GM12873 (cell line): Measurements from ENCODE around the gene PAK2.

Experiments used
- CTCF ChIP-seq: IDR thresholded peaks from 2 replicates; pipeline ENCODE4 v1.5.1; 2012; ENCODE audit warnings: low read depth, mild to moderate bottlenecking, moderate library complexity, low read length, control low read depth; ENCODE audit not compliant: insufficient read depth; ENCODE audit errors: missing control alignments

The PAK2 gene

GRCh38 chr3:196699749-196700148 lies 39.9 kb upstream of the PAK2 start:
- no peak for TF ChIP-seq CTCF

DNA sequence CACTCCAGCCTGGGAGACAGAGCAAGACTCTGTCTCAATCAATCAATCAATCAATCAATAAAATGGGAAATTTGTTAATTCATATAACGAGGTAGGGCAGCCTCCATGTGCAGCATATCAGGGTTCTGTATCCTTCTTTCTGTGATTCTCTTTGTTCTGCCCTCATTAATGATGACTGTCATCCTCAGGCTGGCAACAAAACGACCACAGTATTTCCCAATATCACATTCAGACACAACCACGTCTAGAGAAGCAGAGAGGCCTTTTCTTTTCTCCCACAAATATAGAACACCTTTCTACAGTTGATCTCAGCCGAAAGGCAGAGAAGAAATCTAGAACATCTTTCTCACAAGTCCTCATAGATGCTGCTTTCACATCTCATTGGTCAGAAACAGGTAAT lies 38.9 kb upstream of the PAK2 start:
- no peak for TF ChIP-seq CTCF

GRCh38 chr3:196706327-196706726 lies 33.3 kb upstream of the PAK2 start:
- no peak for TF ChIP-seq CTCF

GRCh38 chr3:196706731-196707130 lies 32.9 kb upstream of the PAK2 start:
- no peak for TF ChIP-seq CTCF

DNA sequence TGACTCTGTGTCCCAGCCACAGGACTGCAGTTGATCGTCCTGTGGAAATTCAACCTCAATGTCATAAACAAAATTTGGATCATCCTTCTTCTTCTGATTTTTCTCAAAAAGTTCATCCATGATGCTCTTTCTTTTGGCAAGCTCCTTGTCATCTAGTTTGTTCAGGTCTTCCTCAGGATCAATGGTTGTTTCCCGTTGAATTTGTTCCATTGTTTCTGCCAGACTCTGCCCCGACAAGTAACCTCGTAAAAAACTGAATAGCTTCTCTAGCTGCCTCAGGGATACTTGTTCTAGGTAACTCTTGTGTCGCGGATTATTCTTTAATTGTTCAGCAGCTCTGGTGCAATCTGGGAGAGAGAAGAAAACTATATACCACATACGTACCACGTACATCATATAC lies 32.1 kb upstream of the PAK2 start:
- no peak for TF ChIP-seq CTCF

- TF ChIP-seq CTCF, result no peak
Measured at GRCh38 chr3:196708467-196708866, 31.2 kb upstream of the PAK2 start.

- no peak for TF ChIP-seq CTCF
Measured at GRCh38 chr3:196711838-196712513, 27.7 kb upstream of the PAK2 start, which contains the start of the genes CEP19 and PIGX. Gene CEP19, minus strand, starts transcription at chr3:196712250. Its CDS starts 3,593 bp downstream, at chr3:196708657. Gene PIGX, plus strand, starts transcription at chr3:196712377.
